Measurements from ENCODE around the gene UTP3.

GRCh38 chr4:70711599-70711998 is 23.3 kb downstream of the UTP3 start:
- no peak for TF ChIP-seq CTCF (IDR thresholded peaks at IDR 0.05; ENCODE audit: low read depth, low read length, poor library complexity, severe bottlenecking)
- TF ChIP-seq EZH2phosphoT487 (IDR thresholded peaks at IDR 0.05; ENCODE audit: borderline replicate concordance, low read length) = no peak
